Measurements from ENCODE around the gene PXN. TPM values are rescaled to one million over a fixed set of nuclear protein-coding genes. Genes with fewer than 3 reads are reported as not detected.

Gene PXN
- total and polyA plus RNA-seq, 10 of the 15 experiments (the other 5 are each of a cell fraction or from before 2014, with no cell fraction given) = 1.0 to 32.0 (median 11.5) TPM

DNA sequence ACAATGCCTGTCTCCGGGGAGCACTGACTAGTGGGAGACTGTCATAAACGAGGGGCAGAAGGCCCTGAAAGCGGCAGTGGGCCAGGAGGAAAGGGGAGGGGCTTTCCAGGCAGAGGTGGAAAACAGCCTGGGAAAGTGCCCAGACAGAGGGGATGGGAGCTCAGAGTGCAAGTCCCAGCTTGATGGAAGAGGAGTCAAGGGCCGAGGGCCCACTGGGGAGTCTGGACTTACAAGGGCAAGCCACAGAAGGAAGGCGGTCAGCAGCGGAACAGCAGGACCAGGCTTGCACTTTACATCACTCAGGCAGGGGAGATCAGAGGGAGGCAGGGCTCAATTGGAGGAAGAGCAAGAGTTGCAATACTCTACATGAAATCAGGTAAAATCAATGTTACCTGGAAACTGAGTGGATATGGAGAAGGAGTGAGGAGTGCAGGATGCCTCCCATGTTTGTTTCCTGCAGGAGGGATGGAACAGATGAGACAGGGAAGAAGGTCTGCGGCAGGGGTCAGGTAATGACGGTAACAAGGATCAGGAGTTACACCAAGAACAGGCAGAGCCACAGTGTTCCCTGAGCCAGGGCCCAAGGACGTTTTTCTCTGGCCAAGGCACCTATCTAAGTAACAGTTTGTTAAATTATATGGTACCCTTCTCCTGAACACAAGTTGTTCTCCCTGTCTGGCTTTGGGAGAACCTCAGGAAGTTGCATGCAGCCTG is 23.8 kb downstream of the PXN start:
- Histone ChIP-seq H3K4me2 (ENCODE audit: control insufficient read depth, insufficient read depth) (no peak overlapping the region), H3K79me2 (ENCODE audit: control insufficient read depth, insufficient read depth, low read length) (no peaks in the 10 kb centered on the region), H2AFZ (ENCODE audit: control insufficient read depth, low read depth, low read length) (no peak overlapping the region), H3K36me3 (ENCODE audit: control insufficient read depth in 2 of 2, insufficient read depth in 2 of 2, low read length in 1 of 2) (no peaks in the 10 kb centered on the region), H3K27me3 (replicated peaks in 1 of 2; ENCODE audit: control insufficient read depth in 2 of 2, insufficient read depth in 2 of 2, low read length in 1 of 2) (no peaks in the 10 kb centered on the region; a peak in 1 of 4 replicates), H3K4me3 (no peak overlapping the region), H3K4me1 (ENCODE audit: control insufficient read depth, insufficient read depth, low read length) (no peaks in the 10 kb centered on the region), H3K9ac (ENCODE audit: control insufficient read depth, insufficient read depth, low read length) (no peak overlapping the region), H4K20me1 (ENCODE audit: control insufficient read depth, insufficient read depth) (no peaks in the 10 kb centered on the region), H3K9me3 (replicated peaks; ENCODE audit: control insufficient read depth, insufficient read depth, low read length) (no peaks in the 10 kb centered on the region), H3K27ac (ENCODE audit: control insufficient read depth, insufficient read depth) (no peak overlapping the region)
- in situ Hi-C loops (cut with MboI) (no loop called here), intact Hi-C loops (cut with micrococcal nuclease; ENCODE audit: unreplicated experiment) (no loop called here)
- FAIRE-seq = no peak
- TF ChIP-seq LARP7 (IDR thresholded peaks at IDR 0.05) = no peak
- no peak for TF ChIP-seq ETV6 (conservative IDR thresholded peaks at IDR 0.05 in 1 of 2, IDR thresholded peaks at IDR 0.05 in 1 of 2; ENCODE audit: borderline replicate concordance in 1 of 2, low read depth in 1 of 2)
- TF ChIP-seq, protein P1, sequence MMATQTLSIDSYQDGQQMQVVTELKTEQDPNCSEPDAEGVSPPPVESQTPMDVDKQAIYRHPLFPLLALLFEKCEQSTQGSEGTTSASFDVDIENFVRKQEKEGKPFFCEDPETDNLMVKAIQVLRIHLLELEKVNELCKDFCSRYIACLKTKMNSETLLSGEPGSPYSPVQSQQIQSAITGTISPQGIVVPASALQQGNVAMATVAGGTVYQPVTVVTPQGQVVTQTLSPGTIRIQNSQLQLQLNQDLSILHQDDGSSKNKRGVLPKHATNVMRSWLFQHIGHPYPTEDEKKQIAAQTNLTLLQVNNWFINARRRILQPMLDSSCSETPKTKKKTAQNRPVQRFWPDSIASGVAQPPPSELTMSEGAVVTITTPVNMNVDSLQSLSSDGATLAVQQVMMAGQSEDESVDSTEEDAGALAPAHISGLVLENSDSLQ (IDR thresholded peaks at IDR 0.05) = no peak
- no peak for TF ChIP-seq BACH1 (IDR thresholded peaks at IDR 0.05; ENCODE audit: borderline replicate concordance)
- no peak for TF ChIP-seq NRF1 (conservative IDR thresholded peaks at IDR 0.05; ENCODE audit: low read depth, low read length)
- TF ChIP-seq EP300 (IDR thresholded peaks at IDR 0.05; ENCODE audit: borderline replicate concordance in 1 of 2, control insufficient read depth in 1 of 2, low read depth in 2 of 2, low read length in 2 of 2) = no peak
- TF ChIP-seq, protein P2, sequence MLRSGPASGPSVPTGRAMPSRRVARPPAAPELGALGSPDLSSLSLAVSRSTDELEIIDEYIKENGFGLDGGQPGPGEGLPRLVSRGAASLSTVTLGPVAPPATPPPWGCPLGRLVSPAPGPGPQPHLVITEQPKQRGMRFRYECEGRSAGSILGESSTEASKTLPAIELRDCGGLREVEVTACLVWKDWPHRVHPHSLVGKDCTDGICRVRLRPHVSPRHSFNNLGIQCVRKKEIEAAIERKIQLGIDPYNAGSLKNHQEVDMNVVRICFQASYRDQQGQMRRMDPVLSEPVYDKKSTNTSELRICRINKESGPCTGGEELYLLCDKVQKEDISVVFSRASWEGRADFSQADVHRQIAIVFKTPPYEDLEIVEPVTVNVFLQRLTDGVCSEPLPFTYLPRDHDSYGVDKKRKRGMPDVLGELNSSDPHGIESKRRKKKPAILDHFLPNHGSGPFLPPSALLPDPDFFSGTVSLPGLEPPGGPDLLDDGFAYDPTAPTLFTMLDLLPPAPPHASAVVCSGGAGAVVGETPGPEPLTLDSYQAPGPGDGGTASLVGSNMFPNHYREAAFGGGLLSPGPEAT (IDR thresholded peaks at IDR 0.05; ENCODE audit: low read depth) = no peak
- TF ChIP-seq, protein P3, sequence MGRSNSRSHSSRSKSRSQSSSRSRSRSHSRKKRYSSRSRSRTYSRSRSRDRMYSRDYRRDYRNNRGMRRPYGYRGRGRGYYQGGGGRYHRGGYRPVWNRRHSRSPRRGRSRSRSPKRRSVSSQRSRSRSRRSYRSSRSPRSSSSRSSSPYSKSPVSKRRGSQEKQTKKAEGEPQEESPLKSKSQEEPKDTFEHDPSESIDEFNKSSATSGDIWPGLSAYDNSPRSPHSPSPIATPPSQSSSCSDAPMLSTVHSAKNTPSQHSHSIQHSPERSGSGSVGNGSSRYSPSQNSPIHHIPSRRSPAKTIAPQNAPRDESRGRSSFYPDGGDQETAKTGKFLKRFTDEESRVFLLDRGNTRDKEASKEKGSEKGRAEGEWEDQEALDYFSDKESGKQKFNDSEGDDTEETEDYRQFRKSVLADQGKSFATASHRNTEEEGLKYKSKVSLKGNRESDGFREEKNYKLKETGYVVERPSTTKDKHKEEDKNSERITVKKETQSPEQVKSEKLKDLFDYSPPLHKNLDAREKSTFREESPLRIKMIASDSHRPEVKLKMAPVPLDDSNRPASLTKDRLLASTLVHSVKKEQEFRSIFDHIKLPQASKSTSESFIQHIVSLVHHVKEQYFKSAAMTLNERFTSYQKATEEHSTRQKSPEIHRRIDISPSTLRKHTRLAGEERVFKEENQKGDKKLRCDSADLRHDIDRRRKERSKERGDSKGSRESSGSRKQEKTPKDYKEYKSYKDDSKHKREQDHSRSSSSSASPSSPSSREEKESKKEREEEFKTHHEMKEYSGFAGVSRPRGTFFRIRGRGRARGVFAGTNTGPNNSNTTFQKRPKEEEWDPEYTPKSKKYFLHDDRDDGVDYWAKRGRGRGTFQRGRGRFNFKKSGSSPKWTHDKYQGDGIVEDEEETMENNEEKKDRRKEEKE (IDR thresholded peaks at IDR 0.05) = no peak
- TF ChIP-seq TARDBP (IDR thresholded peaks at IDR 0.05; ENCODE audit: borderline replicate concordance) = no peak
- no peak for TF ChIP-seq RUNX3 (IDR thresholded peaks at IDR 0.05; ENCODE audit: low read length)
- TF ChIP-seq, protein P4, sequence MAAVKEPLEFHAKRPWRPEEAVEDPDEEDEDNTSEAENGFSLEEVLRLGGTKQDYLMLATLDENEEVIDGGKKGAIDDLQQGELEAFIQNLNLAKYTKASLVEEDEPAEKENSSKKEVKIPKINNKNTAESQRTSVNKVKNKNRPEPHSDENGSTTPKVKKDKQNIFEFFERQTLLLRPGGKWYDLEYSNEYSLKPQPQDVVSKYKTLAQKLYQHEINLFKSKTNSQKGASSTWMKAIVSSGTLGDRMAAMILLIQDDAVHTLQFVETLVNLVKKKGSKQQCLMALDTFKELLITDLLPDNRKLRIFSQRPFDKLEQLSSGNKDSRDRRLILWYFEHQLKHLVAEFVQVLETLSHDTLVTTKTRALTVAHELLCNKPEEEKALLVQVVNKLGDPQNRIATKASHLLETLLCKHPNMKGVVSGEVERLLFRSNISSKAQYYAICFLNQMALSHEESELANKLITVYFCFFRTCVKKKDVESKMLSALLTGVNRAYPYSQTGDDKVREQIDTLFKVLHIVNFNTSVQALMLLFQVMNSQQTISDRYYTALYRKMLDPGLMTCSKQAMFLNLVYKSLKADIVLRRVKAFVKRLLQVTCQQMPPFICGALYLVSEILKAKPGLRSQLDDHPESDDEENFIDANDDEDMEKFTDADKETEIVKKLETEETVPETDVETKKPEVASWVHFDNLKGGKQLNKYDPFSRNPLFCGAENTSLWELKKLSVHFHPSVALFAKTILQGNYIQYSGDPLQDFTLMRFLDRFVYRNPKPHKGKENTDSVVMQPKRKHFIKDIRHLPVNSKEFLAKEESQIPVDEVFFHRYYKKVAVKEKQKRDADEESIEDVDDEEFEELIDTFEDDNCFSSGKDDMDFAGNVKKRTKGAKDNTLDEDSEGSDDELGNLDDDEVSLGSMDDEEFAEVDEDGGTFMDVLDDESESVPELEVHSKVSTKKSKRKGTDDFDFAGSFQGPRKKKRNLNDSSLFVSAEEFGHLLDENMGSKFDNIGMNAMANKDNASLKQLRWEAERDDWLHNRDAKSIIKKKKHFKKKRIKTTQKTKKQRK (IDR thresholded peaks at IDR 0.05; ENCODE audit: low read depth, low read length) = no peak
- no peak for DNase-seq (ENCODE audit: low read depth, low spot score)
- 61% methylated on average over 9 of the region's 9 CpGs for WGBS (ENCODE audit: insufficient coverage, insufficient replicate concordance, low lambda C conversion rate, missing lambda C conversion rate)
- no TSS peak for BruUV-seq (replicated peaks)
- no peak for ATAC-seq
- SMC1A ChIA-PET (ENCODE audit: uncharacterized antibody, unreplicated experiment) = interaction anchor here (1.6 kb wide), 1 partner anchor 14 kb away, joined by 6 read pairs; no protein-coding TSS in a partner anchor
- CTCF ChIA-PET = interaction anchor here (3.0 to 6.3 kb wide), 2 partner anchors 13 to 14 kb away, joined by 20 to 55 read pairs; no protein-coding TSS in a partner anchor
- POLR2A ChIA-PET = interaction anchor here (1.2 kb wide), 1 partner anchor 13 kb away, joined by 3 read pairs; no protein-coding TSS in a partner anchor
- RAD21 ChIA-PET (ENCODE audit: unreplicated experiment) = no interaction called here
